Superior temporal gyrus (tissue), 1 donor: Measurements from ENCODE around the gene AP1S2.
"Not testable (repeated sequence)": the region's sequence is repeated elsewhere in the genome, so short reads cannot be mapped to it uniquely, and the experiment has no call there.

Source experiments
- DNase-seq: peaks from one replicate; pipeline ENCODE4 v3.0.0-alpha.2; 2016; ENCODE audit errors: extremely low spot score

AP1S2 gene

DNA sequence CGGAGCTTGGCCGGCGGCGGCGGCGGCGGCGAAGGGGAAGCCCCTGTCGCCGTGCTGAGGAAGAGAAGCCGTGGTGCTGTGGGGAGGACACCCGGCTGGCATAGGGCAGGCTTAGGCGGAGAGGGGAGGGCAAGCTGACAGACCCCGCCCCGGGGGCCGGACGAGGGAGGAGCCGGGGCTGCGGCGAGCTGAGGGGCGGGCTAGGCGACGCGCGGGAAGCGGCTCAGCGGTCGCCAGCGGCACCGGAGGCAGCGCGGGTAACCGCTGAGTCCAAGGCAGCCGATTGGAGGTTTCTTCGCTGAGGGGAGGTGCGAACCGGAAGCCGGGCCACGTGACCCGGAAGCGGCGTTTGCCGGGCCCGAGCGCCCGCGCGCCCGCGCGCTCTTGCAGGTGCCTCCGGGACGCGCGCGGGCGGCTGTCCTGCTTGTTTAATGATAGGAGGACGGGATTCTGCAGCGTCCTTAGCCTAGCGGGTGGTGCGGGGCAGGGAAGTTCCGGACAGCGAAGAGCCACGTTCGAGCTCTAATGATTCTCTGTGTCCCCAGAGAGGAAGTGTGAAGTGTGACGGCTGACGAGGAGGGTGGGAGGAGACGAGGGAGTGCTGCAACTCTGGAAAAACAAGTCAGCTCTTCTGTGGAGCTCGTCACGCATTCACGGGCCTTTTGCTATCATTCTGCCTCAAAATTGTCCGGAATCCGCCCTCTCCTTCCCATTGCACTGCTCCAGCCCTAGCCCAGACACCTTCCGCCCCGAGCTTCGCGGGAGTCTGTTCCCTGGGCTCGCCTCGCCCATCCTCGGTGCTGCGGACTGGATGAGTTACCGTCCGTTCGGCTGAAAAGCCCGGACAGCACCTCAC, at the start of gene AP1S2:
TSS of gene AP1S2 (minus strand) at position 102 of the 856 bp plus-strand sequence. CDS start 2,289 bp downstream, outside the sequence.
- DNase-seq = peak; percentile 89

DNA sequence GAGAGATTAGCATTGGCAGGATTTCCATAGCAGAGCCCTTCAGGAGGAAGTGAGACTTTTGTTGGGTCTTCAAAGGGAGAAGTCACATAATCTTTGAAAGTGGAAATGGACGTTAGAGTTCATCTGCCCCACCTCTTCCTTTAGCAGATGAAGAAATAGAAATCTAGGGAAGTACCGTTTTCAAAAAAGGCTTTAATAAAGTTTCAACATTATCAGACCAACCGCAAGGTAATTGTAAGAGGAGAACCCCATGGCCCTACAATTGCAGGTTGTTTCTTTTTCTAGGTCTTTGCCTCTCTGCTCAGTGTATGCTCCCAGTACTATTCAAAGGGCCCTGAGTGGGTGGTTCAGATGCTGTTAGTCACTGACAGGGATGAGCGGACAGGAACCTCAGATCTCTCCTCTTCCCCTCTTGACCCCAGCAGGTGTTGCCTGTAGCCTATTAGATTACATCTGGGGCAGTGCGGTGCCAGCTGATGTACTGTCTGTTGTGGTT, 48.6 kb upstream of the AP1S2 start:
- no peak for DNase-seq

DNA sequence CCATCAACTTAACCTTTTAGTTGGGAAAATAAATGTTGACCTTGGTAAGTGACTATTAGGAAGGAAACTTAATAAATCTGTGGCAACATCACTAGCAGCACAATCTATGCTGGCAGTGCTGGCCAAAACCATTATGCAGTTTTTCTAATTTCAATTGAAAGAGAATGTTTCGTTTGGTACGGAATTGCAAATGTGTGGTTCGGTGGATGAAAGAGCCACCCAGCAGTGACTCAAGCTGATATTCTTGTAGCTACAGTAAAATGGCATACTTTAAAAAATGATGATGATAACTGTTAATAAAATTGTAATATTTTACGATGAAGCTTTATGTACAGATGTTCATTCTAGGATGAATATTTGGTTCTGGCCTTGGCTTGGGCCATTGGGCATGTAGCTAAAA, 40.7 kb upstream of the AP1S2 start:
- DNase-seq = no peak

DNA sequence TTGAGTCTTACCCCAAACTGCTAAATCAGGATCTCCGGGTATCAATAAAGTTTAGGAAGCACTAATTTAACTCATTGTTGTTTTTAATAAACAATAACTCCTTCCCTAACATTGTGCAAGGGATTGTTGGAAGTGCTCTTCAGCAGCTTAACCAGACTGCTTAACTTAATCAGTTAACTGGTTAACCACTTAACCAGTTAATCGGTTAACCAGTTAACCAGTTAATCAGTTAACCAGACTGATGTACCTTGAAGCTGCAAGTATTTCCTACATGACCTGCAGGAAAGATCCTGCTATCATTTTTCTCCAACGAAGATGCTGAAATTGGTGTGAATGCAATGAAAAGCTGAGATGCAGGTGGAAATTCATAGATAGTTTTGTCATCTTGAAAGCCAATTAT, 40.1 kb upstream of the AP1S2 start:
- no peak for DNase-seq

DNA sequence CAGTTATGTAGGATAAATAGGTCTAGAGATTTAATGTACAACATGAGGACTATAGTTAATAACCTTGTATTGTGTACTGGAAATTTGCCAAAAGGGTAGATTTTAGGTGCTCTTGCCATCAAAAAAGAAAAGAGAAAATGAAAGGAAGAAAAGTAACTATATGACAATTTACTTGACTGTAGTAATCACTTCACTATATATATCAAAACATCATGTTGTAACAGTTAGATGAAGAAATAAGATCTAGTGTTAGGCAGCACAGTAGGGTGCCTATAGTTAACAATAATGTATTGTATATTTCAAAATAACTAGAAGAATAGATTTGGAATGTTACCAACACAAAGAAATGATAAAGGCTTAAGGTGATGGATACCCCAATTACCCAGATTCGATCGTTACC, 35.9 kb upstream of the AP1S2 start:
- DNase-seq = no peak

DNA sequence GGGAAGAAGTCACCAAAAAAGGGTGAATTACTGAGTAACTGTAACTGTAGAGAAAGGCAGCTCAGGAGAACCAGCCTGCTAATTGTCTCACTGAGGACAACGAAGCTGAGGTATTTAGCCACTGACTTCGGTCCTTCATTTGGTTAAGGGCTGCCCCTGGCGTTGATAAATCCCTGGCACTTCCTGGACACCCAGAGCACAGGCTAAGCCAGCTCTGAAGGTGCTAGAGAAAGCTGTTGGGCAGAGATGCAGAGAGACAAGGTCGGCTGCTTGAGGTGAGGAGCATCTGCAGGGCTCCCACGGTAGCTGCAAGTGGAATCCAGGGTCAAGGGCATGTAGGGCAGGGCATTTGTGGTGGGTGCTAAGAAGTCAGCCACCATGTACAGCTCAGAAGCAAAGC, 33.4 kb upstream of the AP1S2 start:
- DNase-seq = no peak

DNA sequence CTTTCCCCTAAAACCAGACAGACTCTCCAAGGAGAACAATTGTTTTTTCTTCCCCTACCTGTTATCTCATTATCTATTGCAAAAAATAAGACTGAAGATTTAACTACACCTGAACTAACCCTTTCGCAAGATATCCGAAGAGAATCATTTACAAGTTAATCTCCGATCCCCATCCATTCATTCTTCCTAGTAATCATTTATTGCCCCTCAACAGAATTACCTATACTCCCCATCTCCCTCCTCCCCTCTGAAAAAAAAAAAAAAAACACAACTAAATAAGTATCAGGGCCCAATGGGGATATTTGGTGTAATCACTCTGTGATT, 28.9 kb upstream of the AP1S2 start:
- DNase-seq = no peak

DNA sequence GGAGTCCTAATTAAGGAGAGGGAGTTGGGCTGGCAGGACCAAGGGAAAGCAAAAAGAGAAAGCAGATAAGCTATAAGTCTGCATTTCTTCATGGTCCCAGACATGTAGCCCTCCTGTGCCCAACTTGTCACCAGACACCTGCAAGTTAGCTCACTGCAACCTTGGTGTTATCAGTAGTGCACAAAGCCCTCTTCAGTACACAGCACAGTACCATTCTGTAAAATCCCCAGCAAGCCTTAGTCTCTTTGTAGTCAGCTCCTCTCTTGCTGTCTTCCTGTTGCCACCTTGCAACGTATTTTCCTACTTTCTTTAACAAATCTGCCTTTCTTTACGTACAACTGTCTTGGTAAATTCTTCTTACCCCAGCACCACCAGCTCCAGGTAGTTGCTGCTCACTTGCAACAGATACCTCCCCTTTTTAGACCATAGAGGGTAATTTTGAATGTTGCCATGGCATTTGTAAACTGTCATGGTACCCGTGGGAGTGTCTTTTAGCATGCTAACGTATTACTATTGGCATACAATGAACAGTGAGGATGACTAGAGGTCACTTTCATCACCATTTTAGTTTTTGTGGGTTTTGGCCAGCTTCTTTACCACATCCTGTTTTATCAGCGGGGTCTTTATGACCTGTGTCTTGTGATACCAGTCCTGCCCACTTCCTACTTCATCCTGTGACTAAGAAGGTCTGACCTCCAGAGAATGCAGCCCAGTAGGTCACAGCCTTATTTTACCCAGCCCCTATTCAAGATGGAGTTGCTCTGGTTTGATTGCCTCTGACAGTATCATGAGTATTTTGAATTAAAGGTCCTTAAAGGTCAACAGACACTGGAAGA, 28.3 kb upstream of the AP1S2 start:
- DNase-seq = no peak

DNA sequence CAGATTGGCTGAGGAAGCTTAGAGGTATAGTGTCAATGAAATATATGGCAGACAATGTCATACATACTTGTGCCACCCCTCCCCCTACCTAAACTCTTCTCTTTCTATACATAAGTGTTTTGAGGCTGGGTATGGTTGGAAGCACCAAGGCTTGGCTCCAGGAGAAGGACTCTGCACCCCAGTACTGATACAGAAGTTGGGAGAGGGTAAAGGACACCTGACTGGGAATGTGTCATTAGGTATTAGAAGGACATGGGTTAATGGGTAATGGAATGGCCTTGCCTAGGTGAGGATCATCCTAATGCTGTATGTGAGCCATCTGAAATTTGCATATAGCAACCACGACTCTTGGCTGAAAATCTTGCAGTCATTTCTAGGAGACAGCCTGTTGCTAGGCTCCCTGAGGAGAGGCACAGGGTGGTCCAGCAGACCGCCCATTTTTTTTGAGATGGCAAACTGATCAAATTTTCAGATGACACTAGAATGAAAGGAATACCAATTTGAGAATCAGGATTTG, 26.8 kb upstream of the AP1S2 start:
- no peak for DNase-seq

DNA sequence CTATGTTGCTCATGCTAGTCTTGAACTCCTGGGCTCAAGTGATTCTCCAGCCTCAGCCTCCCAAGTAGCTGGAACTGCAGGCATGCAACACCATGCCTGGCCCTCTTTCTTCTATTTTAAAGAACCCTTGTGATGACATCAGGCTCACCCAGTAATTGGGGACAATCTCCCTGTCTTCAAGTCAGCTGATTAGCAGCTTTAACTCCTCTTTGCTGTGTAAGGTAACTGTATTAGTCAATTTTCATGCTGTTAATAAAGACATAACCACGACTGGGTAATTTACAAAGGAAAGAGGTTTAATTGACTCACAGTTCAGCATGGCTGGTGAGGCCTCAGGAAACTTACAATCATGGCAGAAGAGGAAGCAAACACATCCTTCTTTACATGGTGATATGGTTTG, 23.3 kb upstream of the AP1S2 start:
- DNase-seq = not testable (repeated sequence)

DNA sequence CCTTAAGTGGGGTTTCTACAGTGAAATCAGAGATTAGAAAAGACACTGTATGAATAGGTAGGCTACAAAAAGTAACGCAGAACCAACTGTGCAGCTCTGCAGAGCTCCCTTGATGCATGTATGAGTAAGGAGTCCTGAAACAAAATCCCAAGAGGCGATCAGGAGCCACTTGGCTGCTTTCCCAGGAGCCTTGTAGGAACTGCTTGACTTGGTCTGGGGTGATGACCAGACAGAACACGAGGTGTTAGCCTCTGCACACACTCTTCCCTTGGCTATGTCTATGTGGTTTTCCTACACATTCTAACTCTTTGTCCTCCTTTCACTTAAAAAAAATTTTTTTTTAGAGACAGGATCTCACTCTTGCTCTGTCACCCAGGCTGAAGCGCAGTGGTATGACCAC, 22.8 kb upstream of the AP1S2 start:
- no peak for DNase-seq

DNA sequence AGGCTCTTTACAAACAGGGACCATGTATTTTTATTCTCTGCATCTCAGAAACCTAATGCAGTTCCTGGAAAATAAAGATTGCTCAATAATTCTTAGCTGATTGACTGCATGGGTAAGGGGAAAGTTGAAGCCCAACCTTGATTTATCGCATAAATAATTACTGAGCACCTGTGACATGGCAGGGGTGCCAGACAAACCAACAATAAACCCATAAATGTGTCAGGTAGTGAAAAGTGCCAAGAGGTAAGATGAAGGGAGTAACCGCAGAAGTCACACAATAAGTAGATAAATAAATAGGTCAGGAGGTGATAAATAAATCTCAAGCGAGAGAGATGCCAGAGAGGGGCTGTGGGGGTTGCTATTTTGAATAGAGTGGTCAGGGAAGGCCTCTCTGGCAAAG, 20.1 kb upstream of the AP1S2 start:
- no peak for DNase-seq

DNA sequence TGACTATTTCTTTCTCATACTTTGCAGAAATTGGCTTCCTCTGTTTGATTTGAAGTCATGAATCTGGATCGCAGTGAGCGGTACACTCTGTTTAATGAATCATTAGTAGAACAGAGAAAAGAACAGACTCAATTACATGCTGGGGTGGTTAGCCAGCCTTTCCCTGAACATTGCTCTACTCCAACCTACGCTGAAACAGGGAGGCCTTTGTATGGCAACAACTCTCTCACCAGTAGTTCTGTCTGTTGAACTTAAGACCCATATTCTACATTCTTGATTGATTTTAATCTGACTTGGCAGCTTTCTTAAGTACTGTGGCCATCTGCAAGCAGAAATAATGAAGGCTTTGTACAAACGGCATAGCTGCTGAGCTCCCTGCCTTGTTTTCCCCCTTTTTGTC, 19.0 kb upstream of the AP1S2 start:
- no peak for DNase-seq

DNA sequence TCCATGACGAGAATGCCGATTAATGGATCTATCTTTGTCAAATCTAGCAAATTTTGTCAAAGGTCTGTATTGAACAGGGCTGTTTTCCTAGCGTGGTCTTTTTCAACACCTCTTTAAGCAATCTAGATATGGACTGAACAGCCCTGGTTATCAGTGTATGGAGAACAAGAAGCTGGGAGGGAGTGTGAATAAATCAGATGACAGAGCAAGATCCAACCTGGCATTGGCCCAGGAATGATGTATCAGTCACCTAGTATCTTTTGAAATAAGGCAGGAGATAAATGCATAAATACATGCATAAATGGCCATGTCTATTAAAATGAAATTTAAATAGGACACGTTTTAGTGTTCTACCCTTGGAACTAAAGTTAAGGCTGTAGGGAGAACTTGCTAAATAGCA, 15.7 kb upstream of the AP1S2 start:
- no peak for DNase-seq

DNA sequence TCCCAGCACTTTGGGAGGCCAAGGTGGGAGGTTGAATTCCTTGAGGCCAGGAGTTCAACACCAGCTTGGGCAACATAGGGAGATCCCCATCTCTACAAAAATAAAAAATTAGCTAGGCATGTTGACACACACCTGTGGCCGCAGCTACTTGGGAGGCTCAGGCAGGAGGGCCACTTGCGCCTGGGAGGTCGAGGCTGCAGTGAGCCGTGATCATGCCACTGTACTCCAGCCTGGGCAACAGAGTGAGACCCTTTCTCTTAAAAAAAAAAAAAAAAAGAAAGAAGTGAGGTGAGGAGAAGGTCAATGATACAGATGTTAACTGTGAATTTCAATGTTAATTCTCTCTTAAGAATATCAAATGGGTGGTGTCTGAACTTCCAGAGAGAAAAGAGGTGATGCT, 15.1 kb upstream of the AP1S2 start:
- no peak for DNase-seq

DNA sequence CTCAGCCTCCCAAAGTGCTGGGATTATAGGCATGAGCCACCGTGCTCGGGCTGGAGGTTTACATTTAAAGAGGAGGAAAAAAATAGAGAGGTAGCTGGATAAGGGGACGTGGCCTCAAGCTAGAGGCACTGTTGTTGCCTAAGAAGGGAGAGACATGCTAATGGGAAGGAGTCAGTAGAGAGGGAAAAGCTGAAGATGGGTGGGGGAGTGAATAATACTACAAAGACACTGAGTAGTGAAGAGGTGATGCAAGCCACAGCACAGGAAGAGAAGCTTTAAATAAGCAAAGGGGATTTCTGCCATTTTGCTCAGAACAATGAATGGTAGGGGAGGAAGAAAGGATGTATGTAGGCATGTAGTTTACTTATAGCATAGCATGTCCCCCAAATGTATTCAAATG, 11.5 kb upstream of the AP1S2 start:
- no peak for DNase-seq

DNA sequence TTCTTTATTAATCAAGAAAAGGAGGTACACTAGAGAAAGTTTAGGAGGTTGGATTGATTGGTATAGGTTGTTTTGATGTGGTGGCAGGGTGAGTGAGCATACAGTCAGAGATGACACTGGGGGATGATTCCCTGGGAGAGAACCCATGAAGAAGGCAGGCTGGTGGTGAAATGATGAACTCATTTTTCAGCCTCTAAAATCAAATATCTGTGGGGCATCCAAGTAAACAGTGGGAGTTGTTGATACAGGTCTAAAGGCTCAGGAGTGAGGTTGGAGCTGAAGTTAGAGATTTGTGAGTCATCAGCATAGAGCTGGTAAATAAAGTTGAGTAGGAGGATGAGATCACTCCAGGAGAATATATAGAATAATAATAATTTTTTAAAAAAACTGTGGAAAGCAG, 10.0 kb upstream of the AP1S2 start:
- DNase-seq = no peak

DNA sequence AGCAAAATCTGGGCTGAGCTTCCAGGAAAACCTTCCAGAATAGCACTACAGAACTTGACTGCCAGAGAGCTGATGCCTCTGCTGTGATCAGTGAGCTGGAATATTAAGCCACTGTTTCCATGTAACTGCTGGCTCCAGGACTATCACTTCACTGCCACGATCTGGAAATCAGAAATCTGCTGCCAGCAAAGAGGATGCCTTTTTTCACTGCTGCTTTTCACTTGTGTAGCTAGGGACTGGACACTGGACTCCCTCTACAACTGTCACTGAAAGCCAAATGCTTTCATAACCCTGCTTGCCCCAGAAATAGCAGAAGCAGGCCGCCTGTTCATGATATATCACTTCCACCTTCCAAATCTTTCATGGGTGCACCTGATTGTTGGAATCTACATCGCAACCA, 9.4 kb upstream of the AP1S2 start:
- DNase-seq = no peak

DNA sequence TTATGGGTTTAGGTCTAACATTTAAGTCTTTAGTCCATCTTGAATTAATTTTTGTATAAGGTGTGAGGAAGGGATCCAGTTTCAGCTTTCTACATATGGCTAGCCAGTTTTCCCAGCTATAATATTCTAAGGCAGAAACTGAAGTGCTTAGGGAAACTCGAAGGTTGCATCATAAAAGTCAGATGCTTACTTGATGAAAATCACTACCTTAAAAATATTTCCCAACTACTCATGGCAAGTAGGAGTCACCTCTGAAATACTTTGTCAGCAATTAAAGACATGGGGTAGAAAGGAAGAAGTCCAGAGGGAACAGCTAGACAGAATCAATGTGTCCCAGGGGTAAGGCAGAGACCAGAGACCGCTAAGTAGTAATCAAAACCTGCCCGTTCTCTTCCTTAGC, 6.3 kb upstream of the AP1S2 start:
- DNase-seq = no peak

DNA sequence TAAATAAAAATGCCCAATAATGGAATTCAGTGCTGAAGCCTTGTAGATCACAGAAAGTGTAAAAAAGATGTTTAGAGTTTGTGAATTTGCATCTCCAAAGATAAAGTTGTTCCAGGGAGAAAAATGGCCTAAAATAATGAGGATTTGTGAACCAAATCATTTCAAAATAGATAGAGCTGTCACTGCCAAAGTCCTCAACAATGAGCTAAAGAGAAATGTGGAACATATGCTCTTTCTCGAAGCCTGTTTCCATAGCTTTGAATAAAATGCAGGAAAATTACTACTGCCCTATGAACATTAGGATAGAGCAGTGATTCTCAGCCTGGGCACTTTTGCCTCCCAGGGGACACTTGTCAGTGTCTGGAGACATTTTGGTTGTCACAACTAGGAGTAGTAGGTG, 3.4 kb upstream of the AP1S2 start:
- DNase-seq = no peak

DNA sequence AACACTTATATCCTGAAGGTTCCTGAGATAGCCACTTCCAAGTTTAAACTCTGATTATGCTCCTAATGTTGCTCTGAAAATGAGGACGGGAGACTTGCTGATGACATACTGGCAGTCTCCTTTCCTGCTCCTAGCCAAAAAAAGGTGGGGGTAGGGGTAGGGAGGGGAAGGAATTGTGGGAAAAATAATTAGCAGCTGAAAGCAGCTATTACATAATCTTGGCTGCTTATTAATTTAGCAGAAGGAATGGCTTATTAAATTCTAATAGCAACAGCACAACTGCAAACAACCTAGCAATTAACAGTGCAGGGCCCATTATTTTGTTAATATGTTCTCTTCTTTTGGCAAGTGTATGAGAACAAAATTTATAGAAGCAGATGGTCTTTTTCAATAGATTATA, 2.0 kb upstream of the AP1S2 start:
- DNase-seq = no peak

DNA sequence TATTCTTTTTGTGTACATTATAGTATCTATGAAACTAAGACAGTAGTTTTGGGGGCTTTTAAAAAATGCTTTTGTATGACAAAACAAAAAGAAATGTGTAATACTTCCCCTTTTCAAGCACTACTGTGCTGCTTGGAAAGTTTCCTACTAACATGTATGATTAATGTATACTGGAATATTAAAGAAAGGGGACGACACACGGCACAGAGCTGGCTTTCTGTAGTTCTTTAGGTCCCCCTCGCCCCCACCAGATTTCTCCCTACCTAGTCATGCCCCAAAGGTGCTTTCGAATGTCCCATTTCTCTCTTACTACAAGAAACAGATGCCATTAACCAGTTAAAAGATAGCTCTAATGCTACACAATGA, 1.6 kb upstream of the AP1S2 start:
- DNase-seq = no peak
